Panc1 (cell line): ENCODE measurements around the gene PPP6R2. TPM values are rescaled to one million over a fixed set of nuclear protein-coding genes. Genes with fewer than 3 reads are reported as not detected.

Experiments used
- ATAC-seq: fragments of 200-7000 bp; cut with Tn5 transposase; 2 replicates; pipeline ENCODE4 v1.9.1; 2020; ENCODE audit warnings: mild to moderate bottlenecking, moderate library complexity
- BruUV-seq: library from RNA; stranded (reverse); fragments of 400-500 nt; replicated peaks from 2 replicates; lab custom pipeline; 2021; lab: Mats Ljungman, UMichigan
- CTCF ChIA-PET: fragments of 300-600 bp; sonication (Branson Sonifier 250); formaldehyde crosslinking; loops from one replicate; lab custom pipeline; 2022; ENCODE audit warnings: antibody characterized with exemption; lab: Charles Lee
- POLR2A ChIA-PET: fragments of 300-600 bp; sonication (Branson Sonifier 250); formaldehyde crosslinking; loops from one replicate; lab custom pipeline; 2022; ENCODE audit warnings: antibody characterized with exemption; lab: Charles Lee
- DNase-seq: peaks from one replicate; pipeline ENCODE4 v3.0.0-alpha.2; 2010; ENCODE audit warnings: low read depth, low spot score
- H3K27ac ChIP-seq: 2 replicates; pipeline ENCODE4 v1.5.1; 2011; ENCODE audit warnings: mild to moderate bottlenecking, low read length, inconsistent platforms
- H3K27me3 ChIP-seq: fragments of 200-500 bp; sonication (Bioruptor generic); 2 replicates; pipeline ENCODE4 v1.6.0; 2014; ENCODE audit warnings: low read length, inconsistent platforms; ENCODE audit not compliant: control insufficient read depth, insufficient read depth
- H3K36me3 ChIP-seq: fragments of 200-500 bp; sonication (Bioruptor generic); 2 replicates; pipeline ENCODE4 v1.5.1; 2014; ENCODE audit warnings: inconsistent platforms, mild to moderate bottlenecking, low read length, moderate library complexity; ENCODE audit not compliant: control insufficient read depth, insufficient read depth
- H3K4me1 ChIP-seq: 2 replicates; pipeline ENCODE4 v1.5.1; 2011; ENCODE audit warnings: inconsistent platforms, mild to moderate bottlenecking, low read length, moderate library complexity; ENCODE audit not compliant: control insufficient read depth, insufficient read depth
- H3K4me3 ChIP-seq, 2 experiments: 2 replicates each; pipeline ENCODE4 v1.5.1; 2011 to 2012; ENCODE audit warnings: low read depth in 2 of 2, low read length in 2 of 2, mild to moderate bottlenecking in 2 of 2, inconsistent platforms in 1 of 2, moderate library complexity in 1 of 2
- H3K9me3 ChIP-seq: fragments of 200-500 bp; sonication (Bioruptor generic); 2 replicates; pipeline ENCODE4 v1.5.1; 2014; ENCODE audit warnings: low read depth, mild to moderate bottlenecking, inconsistent platforms, low read length, moderate library complexity; ENCODE audit not compliant: control insufficient read depth, insufficient read depth
- CTCF ChIP-seq: fragments of 450-650 bp; IDR thresholded peaks from 2 replicates; pipeline ENCODE4 v1.5.1; 2017; ENCODE audit warnings: mild to moderate bottlenecking
- POLR2AphosphoS5 ChIP-seq: IDR thresholded peaks from 2 replicates; pipeline ENCODE4 v1.6.1; 2012; ENCODE audit warnings: mild to moderate bottlenecking, low read depth, low read length, moderate library complexity
- REST ChIP-seq, 2 experiments: IDR thresholded peaks; 2 replicates each; pipeline ENCODE4 v1.6.1; 2011 to 2012; ENCODE audit warnings: low read depth in 2 of 2, control low read depth in 1 of 2, low read length in 1 of 2, mild to moderate bottlenecking in 1 of 2, moderate library complexity in 1 of 2; ENCODE audit not compliant: insufficient read depth in 1 of 2
- SIN3A ChIP-seq: IDR thresholded peaks from 2 replicates; pipeline ENCODE4 v1.6.1; 2012; ENCODE audit warnings: low read depth, mild to moderate bottlenecking, low read length, moderate library complexity, borderline replicate concordance; ENCODE audit not compliant: insufficient read depth
- TCF7L2 ChIP-seq: IDR thresholded peaks from 2 replicates; pipeline ENCODE4 v1.6.1; 2011; ENCODE audit warnings: mild to moderate bottlenecking, low read depth, low read length, inconsistent platforms
- in situ Hi-C: cut with HindIII; loops from 2 replicates; pipeline ENCODE4 v1.10.0; 2016; ENCODE audit warnings: low sequenced_read_pairs, low pct_unique_long_range_greater_than_20kb
- intact Hi-C: fragments of 100-400 bp; cut with micrococcal nuclease; formaldehyde crosslinking; loops from one replicate; pipeline ENCODE4 v1.10.0; 2022; ENCODE audit not compliant: unreplicated experiment
- total RNA-seq: library from RNA; stranded (reverse); gene quantifications from one replicate; pipeline ENCODE4 v1.2.1, GENCODE V29; 2021; ENCODE audit not compliant: unreplicated experiment

The PPP6R2 gene
- total RNA-seq, 1 experiment from 2014 or later = 52.8 TPM

GRCh38 chr22:50300620-50301257 is 42.4 kb upstream of the PPP6R2 start:
- POLR2A ChIA-PET = no interaction called here
- DNase-seq (no peak), ATAC-seq (no peak)
- Histone ChIP-seq H3K27ac (peak overlapping the region; percentile 78), H3K4me3 (no peak overlapping the region; a peak in 1 of 4 replicates), H3K9me3 (no peaks in the 10 kb centered on the region), H3K27me3 (no peaks in the 10 kb centered on the region), H3K4me1 (peaks cover 77% of the 10 kb centered on the region), H3K36me3 (no peaks in the 10 kb centered on the region)
- TF ChIP-seq CTCF (no peak), TCF7L2 (no peak), SIN3A (no peak), POLR2AphosphoS5 (no peak), REST (IDR thresholded peaks at IDR 0.05; ENCODE audit: insufficient read depth in 1 of 2, low read depth in 2 of 2, low read length in 1 of 2) (no peak)
- in situ Hi-C loops = no loop called here
- CTCF ChIA-PET = interaction anchor here (0.6 to 1.0 kb wide), 2 partner anchors 21 to 30 kb away, joined by 3 to 5 read pairs; no protein-coding TSS in a partner anchor
- intact Hi-C loops = no loop called here
- no TSS peak for BruUV-seq

- TF ChIP-seq POLR2AphosphoS5 (no peak), TCF7L2 (no peak), CTCF (no peak), SIN3A (no peak), REST (IDR thresholded peaks at IDR 0.05; ENCODE audit: insufficient read depth in 1 of 2, low read depth in 2 of 2, low read length in 1 of 2) (no peak)
- H3K27me3 ChIP-seq = no peaks in the 10 kb centered on the region
- DNase-seq (no peak), ATAC-seq (no peak)
- in situ Hi-C loops (no loop called here), intact Hi-C loops (no loop called here)
- peak overlapping the region; percentile 83 for H3K27ac ChIP-seq
- ChIA-PET CTCF (no interaction called here), POLR2A (interaction anchor here (0.5 kb wide), 1 partner anchor 124 kb away, joined by 3 read pairs; no protein-coding TSS in a partner anchor)
- H3K4me3 ChIP-seq = no peak overlapping the region
- H3K9me3 ChIP-seq = no peaks in the 10 kb centered on the region
- no peaks in the 10 kb centered on the region; the same call in 1 of the 2 replicates for H3K36me3 ChIP-seq
- no TSS peak for BruUV-seq
- peaks cover 73% of the 10 kb centered on the region for H3K4me1 ChIP-seq
These were observed 41.5 kb upstream of the PPP6R2 start for GRCh38 chr22:50301581-50301991.
